ENCODE measurements around the gene SLC14A1. TPM values are rescaled to one million over a fixed set of nuclear protein-coding genes. Genes with fewer than 3 reads are reported as not detected.
A peak's percentile ranks its signal among the peaks of the same experiment; 100 is the strongest.

The SLC14A1 gene
- 1 to 10 TPM; 2.5 to 4.7 (median 3.7) TPM for polyA plus RNA-seq (ENCODE audit: insufficient read length in 4 of 4)

DNA sequence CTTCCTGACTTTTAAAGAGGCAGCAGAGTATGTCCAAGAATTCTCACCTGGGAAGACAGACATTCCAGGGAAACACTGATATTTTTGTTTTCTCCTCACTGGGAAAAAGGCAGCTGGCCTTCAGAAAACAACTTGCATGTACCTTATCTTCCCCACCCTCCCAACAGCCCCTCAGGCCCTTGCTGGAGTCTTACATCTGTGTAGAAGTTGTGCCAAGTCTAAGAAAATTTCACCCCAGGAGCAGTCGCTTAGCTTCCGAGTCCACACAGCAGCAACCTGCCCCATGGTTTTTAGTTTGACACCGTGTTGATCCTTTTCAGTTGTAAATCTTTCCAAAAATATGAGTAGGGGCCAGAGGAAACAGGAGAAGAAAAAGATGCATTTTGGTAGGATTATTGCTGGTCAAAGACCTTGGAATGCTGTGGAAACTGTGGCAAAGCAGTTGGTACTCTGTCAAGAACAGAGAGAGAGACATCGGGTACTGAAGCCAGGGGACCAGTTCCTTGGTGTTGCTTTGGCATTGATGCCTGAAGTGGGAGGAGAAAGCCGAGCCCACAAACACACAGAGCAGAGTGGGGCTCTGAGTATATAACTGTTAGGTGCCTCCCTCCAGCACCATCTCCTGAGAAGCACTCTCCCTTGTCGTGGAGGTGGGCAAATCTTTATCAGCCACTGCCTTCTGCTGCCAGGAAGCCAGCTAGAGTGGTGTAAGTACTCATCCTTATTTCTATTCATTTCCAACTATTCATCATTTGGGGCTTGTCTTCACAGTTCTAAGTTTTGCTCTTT is at the start of gene SLC14A1:
TSS of gene SLC14A1 (plus strand) at position 615 of the 789 bp plus-strand sequence. CDS start 6,140 bp downstream, outside the sequence.
- no peak for DNase-seq (ENCODE audit: low read depth in 4 of 4, low spot score in 3 of 4)

DNA sequence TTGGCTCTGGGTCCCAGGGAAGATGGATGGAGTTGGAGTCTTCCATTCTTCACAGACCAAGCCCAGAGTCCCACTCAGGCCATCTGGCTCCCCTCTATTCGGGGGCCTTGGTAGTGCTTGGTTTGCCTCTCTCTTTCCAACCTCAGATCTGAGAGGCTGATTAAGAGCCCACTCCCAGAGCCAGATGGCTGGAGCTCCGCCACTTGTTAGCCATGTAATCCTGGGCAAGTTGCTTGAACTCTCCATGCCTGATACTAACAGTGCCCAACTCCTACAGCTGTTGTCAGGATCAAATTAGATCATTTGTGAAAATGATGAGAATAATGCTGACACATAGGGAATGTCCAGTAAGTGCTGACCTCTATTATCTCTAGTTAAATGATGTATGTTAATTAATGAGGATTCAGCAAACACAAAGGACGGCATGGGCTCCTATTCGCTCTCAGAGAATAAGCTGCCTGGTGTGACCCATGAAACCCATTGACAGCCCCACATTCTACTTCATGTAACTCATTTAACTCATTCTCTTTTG is 46.6 kb upstream of the SLC14A1 start:
- no peak for DNase-seq (ENCODE audit: low read depth in 4 of 4, low spot score in 3 of 4)

DNA sequence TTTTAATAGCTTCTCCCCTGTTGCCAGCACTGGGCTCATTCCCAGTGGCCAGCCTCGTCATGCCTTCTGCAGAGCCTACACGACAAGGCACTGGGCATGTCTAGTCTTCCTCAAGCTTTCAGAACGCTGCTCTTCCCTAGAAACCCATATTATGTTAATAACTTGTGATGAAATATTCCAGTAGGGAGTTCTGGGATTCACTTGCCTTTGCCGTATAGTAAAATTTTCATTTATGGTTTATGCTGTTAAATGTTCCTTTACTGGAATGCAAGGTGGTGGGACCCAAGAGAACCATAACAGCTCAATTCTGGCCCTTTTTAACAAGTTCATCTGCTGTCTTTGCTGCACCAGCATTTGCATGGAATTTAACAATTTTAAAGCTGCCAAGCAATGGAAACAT is 45.5 kb upstream of the SLC14A1 start:
- no peak for DNase-seq (ENCODE audit: low read depth in 4 of 4, low spot score in 3 of 4)

DNA sequence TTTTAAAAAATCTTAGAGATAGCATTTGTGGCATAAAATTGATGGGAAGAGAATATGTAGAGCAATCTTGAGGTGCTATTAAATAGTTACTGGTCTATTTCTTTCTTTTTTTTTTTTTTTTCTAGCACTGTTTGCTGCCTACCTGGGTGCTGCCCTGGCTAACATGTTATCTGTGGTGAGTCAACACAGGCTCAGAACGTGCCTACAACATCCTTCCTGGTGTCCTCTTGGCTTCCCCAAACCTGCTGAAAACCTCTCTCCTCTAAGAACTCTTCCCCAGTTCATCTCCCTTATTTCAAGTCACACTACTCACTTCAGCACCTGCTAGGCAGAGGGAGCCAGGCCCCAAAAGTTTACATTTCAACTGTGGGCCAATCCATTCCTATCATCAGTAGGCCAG is 45.1 kb upstream of the SLC14A1 start:
- DNase-seq (ENCODE audit: low read depth in 4 of 4, low spot score in 3 of 4): no peak

DNA sequence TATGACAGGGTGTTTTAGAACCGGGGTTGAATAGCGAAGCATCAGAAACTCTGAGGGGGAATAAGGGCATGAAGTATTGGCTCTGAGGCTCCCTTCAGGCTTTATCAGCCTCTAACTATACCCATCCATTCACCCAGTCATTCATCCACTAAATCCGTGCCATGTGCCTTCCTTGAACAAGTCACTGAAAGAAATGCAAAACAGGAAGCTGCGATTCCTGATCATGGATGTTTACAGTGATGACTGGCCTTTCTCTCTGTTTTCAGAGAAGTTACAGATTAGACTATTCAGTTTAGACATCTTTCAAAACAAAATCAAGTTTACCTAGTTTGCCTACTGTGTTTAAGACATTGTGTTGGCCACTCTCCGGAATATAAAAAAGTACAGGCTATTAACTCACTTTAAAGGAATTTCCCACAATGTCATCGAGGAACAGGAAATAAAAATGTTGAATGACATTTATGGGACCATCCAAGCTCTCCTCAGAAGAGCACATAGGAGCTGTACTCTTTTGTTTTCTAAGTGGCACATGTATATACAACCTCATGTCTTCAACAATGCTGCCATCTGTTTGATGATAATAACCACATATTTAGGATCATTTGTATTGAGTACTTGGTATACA is 43.8 kb upstream of the SLC14A1 start:
- no peak for DNase-seq (ENCODE audit: low read depth in 4 of 4, low spot score in 3 of 4)

DNA sequence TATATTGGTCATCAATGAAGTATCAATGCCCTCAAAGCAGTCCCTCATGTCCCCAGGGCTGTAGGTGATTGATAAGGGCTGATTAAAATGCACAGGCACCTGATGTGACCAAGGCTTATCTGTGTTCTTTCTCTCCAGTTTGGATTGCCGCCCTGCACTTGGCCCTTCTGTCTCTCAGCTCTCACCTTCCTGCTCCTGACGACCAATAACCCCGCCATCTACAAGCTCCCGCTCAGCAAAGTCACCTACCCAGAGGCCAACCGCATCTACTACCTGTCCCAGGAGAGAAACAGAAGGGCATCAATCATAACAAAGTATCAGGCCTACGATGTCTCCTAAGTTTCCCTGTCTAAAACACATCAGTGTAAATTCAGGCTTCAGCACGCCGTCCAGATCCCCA is 41.8 kb upstream of the SLC14A1 start:
- no peak for DNase-seq (ENCODE audit: low read depth in 4 of 4, low spot score in 3 of 4)

DNA sequence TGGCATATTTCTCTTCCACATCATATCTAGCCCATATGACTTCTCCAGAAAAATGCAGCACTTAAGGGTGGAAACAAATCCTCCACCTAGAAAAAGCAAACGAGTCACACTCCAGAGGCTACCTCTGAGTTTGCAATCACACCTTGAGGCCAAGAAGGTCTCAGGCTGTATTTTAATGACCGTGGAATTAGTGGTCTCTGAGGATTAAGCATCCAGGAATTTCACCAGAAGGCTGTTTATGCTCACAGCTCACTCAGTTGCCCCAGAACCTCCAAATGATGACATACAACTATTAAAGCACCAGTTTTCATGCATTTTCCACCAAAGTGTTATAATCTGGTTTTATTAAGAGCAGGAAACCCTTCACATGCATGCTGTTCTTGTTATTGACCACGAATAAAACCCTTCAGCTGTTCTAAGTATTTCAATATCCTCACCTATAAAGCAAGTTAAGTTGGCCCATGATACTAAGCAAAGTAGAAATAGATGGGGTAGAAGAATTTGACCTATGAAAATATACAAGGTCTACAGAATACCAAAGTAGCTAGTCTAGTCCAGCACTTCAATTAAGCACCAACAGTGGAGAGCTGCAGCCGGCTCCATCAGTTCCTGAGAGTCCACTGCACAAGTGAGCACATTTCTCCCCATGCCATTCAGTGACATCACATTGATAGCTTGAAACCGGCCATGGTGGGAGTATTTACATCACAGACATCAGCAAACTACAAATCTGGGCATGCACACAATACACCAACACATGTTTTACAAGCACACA is 39.5 kb upstream of the SLC14A1 start:
- DNase-seq (ENCODE audit: low read depth in 4 of 4, low spot score in 3 of 4): no peak

DNA sequence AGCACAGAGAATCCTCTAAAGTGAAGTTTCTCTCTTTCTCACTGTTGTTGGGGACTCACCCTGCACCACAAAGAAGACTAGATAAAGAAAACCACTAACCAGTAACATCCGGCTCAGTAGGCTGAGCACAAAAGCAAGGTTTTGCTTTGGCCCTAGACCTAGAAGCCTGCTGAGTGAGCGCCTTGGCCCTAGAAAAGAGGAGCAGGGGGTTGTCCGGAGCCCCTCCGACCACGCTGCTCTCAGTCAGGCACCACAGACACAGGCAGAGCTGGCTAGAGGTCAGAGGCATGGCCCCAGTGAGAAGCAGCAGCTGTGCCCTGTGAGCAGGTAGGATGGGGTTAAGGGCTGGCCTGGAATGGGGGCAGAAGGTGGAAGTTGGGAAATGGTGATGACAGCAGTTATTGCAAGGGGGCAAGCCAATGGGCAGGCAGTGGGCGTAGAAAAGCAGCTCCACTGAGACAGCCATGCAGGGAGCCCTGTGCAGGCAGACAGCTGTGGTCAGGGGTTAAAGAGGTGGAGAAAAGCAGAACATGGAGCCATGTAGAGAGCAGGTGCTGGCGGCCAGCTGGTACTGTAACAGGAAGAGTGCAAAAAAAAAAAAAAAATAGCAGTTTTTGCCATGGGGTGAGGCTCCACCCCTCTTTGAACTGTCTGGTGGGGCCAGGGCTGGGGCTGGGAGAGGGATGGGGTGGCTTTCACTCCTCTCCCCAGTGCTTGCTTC is 36.9 kb upstream of the SLC14A1 start:
- no peak for DNase-seq (ENCODE audit: low read depth in 4 of 4, low spot score in 3 of 4)

DNA sequence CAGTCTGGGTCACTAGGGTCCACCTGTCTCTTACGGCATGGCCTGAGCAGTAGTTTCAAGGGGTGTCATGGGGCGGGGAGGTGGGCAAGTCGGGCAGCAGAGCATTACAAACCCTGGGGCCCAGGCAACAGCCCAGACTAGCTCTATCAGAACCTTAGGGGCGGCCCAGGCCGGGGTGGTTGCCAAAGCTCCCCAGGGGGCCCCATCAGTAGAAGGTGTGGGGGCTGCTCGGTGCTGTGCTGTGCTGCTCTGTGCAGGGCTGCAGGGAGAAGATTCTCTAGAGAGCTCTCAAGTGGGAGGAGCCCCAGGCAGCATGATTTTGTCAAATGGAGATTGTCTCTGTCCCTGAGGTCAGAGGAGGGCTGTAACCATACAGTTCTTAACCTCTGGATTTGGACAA is 36.4 kb upstream of the SLC14A1 start:
- no peak for DNase-seq (ENCODE audit: low read depth in 4 of 4, low spot score in 3 of 4)

DNA sequence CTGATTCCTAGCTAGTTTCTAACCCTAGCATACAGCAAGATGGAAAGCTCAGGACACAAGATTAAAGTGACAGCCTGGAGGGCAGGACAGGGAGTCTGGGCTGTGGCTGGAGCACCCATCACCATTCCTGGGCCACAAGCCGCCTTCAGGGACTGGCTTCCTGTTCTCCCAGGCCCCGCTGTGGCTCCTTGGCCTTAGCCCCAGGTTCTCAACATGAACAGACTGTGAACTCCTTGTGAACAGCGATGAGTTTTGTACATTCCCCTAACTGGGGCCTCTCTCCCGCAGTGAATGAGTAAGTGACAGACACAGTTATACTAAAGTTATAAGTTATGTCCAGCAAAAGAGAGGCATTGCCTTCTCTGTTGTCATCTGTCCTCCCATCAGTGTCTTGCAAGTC is 35.9 kb upstream of the SLC14A1 start:
- no peak for DNase-seq (ENCODE audit: low read depth in 4 of 4, low spot score in 3 of 4)

DNA sequence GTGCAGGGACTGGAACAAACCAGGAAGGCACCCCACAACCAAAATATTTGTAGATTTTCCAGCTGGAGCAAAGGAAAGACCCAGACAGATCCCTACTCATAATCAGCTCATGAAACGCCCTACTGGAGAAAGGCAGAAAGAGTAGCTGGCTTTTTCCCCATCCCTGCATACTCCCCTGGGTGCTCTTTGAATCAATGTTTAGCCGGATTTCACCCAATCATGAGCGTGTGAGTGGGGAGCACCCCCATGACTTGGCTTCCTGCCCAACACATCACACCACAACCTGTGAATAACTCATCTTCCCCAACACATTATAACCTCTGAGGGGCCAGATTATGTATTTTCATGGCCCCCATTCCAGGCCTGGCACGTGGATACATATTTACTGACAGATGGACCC is 35.1 kb upstream of the SLC14A1 start:
- no peak for DNase-seq (ENCODE audit: low read depth in 4 of 4, low spot score in 3 of 4)

DNA sequence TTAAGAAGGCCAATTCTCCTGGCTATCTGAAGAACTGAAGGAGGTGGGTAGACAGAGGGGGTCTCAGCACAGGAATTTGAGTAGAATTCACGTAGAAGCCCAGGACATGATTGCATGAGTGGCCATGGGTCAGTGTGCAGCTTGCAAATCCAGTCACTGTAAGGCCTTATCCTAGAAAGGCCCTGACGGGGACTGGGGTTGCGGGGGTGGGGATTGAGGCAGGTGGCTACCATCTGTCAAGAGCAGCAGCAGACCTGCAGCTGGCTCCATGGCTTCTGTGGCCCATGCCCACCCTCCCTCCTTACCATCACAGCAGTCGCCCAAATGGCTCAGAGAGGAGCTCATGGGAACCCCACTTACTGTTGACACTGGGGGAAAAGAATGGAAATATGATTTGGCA is 34.6 kb upstream of the SLC14A1 start:
- no peak for DNase-seq (ENCODE audit: low read depth in 4 of 4, low spot score in 3 of 4)

DNA sequence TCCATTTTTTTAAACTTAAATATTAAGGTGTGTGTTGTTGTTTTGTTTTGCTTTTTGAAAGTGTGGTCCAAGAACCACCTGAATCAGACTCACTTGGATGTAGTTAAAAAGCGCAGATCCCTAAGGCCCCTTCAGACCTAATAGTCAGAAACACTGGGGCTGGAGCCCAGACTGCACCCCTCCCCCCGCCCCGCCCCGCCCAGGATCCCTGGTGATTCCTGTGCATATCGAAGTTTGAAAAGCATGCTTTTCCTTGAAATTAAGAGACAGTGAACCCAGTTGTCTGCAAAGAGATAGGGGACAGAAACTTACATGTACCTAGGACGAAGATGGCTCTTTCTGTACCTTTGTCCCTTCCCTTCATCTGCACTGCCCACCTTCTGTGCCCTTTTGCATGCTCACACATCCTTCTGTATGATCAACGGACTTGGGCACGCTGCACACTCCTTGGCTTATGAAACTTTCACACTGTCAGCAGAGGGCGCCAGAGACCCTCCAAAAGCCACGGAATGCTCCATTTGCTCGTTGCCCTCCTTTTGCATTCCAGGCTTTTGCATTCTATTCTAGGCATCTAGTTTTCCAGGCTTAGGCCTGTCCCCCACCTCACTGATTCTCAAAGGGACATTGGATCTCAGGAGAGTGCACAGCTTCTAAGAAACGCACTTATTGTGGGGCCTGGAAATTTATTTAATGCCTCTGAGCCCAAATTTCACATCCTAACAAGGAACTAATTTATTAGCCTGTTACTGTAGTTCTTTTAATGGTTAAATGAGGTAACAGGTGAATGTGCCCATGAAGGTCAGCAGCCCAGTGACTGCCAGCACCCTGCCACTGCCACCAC is 32.8 kb upstream of the SLC14A1 start:
- DNase-seq (ENCODE audit: low read depth in 4 of 4, low spot score in 3 of 4): peak; percentile 71 to 76 (median 74)

DNA sequence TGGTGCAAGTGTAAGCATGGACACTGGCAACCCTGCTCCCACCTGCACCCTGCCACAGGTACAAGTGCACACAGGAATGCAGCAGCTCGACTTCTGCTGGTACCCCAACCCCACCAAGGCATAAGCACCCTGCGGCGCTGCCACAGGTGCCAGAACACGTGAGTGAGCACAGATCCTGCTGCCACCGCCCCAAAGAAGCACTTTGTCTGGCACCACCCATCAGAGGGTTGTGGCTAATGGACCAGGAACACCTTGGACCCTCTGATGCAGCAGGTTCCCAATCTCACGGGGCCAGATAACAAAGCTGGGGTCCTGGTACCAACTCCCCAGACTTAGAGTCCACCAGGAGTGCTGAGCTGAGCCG is 32.2 kb upstream of the SLC14A1 start:
- no peak for DNase-seq (ENCODE audit: low read depth in 4 of 4, low spot score in 3 of 4)

DNA sequence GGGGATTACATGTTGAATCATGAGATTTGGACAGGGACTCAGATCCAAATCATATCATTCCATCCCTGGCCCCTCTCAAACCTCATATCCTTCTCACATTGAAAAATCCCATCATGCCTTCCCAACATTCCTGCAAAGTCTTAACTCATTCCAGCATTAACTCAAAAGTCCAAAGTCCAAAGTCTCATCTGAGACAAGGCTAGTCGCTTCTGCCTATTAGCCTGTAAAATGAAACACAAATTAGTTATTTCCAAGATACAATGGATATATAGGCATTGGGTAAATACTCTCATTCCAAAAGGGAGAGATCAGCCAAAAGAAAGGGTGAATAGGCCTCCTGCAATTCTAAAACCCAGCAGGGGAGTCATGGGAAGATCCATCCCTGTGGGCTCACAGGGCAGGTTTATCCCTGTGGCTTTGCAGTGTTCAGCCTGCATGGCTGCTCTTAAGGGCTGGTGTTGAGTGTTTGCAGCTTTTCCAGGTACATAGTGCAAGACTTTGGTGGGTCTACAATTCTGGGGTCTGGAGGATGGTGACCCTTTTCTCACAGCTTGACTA is 21.2 kb upstream of the SLC14A1 start:
- DNase-seq (ENCODE audit: low read depth in 4 of 4, low spot score in 3 of 4): no peak

DNA sequence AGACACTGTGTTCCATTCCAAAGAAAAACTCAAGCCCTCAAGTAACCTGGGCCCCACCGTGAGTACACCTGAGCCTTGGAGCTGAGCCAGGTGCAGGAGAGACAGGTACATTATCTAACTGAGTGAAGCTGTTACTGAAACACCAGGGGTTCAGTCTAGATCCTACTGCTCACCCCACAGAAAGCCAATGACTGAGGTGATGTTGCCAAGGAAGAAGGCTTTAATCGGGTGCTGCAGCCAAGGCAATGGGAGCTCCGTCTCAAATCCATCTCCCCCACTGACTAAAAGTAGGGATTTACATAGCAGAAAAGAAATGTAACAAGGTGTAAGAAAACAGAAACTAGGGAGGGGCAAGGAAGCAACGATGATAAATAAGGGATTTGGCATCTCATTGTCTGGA is 15.2 kb upstream of the SLC14A1 start:
- DNase-seq (ENCODE audit: low read depth in 4 of 4, low spot score in 3 of 4): no peak

DNA sequence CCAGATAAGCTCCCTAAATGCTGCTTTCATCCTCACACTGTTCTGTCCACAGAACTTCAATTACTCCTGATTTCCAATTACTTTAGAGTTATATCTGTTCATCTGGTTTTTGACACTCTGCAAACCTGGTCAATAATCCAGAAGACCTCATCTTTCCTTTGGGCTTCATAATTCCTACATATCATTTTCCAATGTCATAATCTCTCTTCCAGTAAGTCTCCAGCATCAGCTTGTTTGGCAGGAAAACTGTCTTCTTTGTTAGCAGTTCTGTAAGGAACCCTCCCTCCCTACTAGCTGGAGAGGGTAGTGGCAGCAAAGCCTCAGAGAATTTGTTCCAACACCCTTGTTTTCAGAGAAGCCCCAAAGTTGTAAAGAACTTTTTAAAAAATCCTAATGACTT is 11.9 kb upstream of the SLC14A1 start:
- DNase-seq (ENCODE audit: low read depth in 4 of 4, low spot score in 3 of 4): no peak

DNA sequence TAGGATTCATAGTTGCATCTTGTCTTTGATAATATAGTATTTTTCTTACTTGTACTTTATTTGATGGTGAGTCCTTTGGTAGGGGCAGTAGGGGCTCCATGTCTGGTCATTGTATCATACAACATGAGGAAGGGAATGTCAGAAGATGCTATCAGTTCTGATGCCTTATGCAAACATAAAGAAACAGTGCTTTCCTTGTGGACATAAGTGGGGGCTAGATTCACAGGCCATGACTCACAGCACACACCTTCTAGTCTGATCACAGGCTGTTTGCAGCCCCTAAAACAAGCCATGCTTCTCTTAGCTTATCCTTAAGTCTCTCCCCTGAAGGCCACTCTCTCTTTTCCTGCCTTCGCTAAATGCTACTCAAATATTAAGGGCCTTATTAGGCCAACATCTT is 10.7 kb upstream of the SLC14A1 start:
- DNase-seq (ENCODE audit: low read depth in 4 of 4, low spot score in 3 of 4): no peak

DNA sequence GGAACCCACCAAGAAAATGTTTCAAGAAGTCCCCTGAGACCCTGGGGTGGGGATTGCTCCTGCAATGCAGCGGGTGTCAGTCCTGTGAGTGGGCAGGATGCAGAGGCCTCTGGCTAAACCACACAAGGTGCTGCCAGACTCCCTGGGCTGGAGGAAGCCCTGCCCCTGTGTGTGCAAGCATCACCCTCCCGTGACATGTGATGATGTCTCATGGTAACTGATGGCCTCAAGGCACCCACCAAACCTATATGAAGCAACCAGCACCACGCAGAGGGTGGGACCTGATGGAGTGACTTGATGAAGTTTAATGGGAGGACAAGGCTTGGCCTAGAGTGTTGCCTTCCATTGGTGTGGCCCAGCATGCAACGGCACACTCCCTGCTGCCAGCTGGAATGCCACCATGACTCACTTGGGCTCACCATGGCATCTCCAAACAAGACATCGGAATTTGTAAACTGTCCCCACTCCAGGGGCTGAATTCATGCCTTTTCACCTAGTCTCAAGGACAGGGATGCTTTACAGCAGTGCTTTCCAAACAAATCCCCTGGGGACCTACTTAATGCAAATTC is 8.7 kb upstream of the SLC14A1 start:
- no peak for DNase-seq (ENCODE audit: low read depth in 4 of 4, low spot score in 3 of 4)
